Esophagus squamous epithelium (tissue), 5 donors: ENCODE measurements around the gene KCTD1. TPM values are rescaled to one million over a fixed set of nuclear protein-coding genes. Genes with fewer than 3 reads are reported as not detected.

Experiments used
- DNase-seq: peaks from one replicate; lab custom pipeline; 2025; lab: John Stamatoyannopoulos, UW
- H3K27ac ChIP-seq, 4 donors: fragments of 200-600 bp; sonication (generic); one replicate each; pipeline ENCODE4 v1.5.1; 2016 to 2019; ENCODE audit warnings: mild to moderate bottlenecking in 1 of 4
- H3K27me3 ChIP-seq, 4 donors: fragments of 200-600 bp; sonication (generic); 1 replicate in 3 of 4; 2 replicates in 1 of 4; pipeline versions ENCODE4 v1.5.1 to v1.6.0; 2017 to 2021; ENCODE audit warnings: antibody characterized with exemption in 1 of 4
- H3K36me3 ChIP-seq, 3 donors: fragments of 200-600 bp; sonication (generic); one replicate each; pipeline ENCODE4 v1.5.1; 2016 to 2019
- H3K4me1 ChIP-seq, 3 donors: fragments of 200-600 bp; sonication (generic); one replicate each; pipeline ENCODE4 v1.5.1; 2017 to 2019
- H3K4me3 ChIP-seq, 4 donors: fragments of 200-600 bp; sonication (generic); 1 replicate in 3 of 4; 2 replicates in 1 of 4; pipeline ENCODE4 v1.5.1; 2016 to 2019; ENCODE audit warnings: mild to moderate bottlenecking in 2 of 4, moderate library complexity in 1 of 4
- H3K9me3 ChIP-seq, 3 donors: fragments of 200-600 bp; sonication (generic); one replicate each; pipeline ENCODE4 v1.5.1; 2016 to 2019
- POLR2A ChIP-seq, 4 donors: fragments of 450-650 bp; IDR thresholded peaks; one replicate each; pipeline ENCODE4 v1.6.1; 2017; ENCODE audit warnings: antibody characterized with exemption in 4 of 4, mild to moderate bottlenecking in 4 of 4, moderate library complexity in 3 of 4
- WGBS, 2 donors: methylation state at CpG; one replicate each; pipeline ENCODE4 v1.1.5; 2018; 5-methylcytosine and 5-hydroxymethylcytosine counted together
- intact Hi-C: fragments of 100-400 bp; cut with DNase I; formaldehyde crosslinking; loops from one replicate; pipeline ENCODE4 v1.15.0; 2022
- total RNA-seq, 4 donors: library from RNA; depleted of rRNA; stranded (reverse); fragments of >200 nt; gene quantifications; one replicate each; pipeline ENCODE4 v1.1.0, GENCODE V29; 2016
- TF ChIP-seq, protein P1 (sequence below), 6 experiments: fragments of 450-650 bp in 4 of 6; fragments of 200-600 bp in 2 of 6; sonication (generic) in 2 of 6; IDR thresholded peaks; one replicate each; pipeline ENCODE4 v1.5.1; 2016 to 2019; ENCODE audit warnings: antibody characterized with exemption in 6 of 6, mild to moderate bottlenecking in 4 of 6, moderate library complexity in 4 of 6
- donor health status: DM: yes; HTN: yes; CAD: no.

Gene KCTD1
- total RNA-seq: 10 to 100 TPM; 46.0 to 67.1 (median 56.6) TPM

DNA sequence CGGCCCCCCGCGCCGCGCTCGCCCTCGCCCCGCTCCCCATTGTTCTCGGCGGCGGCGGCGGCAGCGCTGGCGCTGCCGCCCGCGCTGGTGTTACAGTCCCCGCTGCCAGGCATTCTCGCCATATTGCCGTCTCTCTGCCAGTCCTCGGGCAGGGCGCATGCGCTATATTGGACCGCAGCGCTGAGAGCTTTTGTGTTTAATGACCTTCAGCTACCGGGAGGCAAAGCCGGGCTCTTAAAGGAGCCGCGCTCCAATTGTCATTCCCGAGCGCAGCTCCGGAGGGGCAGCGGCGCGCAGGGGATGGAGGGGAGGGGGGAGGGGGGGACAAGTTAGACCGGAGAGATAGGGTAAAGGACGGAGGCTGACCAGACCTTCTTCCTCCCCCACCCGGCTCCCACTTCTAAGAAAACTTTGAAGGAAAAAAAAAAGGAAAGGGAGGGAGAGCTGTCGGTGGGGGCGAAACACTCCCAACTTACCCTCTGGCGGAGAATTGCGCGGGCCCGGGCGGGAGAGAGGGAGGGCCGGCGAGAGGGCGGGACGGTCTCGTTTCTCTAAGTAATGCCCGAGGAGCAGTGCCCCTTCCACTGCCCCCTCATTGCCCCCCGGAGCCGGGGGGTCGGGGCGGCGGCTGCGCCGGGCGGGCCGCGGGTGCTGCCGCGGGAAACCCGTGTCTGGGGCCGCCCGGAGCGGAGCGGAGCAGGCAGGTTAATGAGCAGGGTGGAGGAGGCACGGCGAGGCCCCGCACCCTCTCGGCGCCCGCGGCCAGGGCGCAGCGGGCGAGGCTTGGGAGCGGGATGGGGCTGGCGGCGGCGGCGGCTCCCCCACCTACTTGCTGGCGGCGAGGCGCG, at the start of gene KCTD1:
Gene KCTD1 (minus strand): TSS at position 139 of the 848 bp plus-strand sequence. CDS start 17 bp downstream, at position 122.
- peak within 1 kb of the TSS; percentile 87 to 97 (median 95) for H3K27ac ChIP-seq
- peak within 1 kb of the TSS; percentile 75 to 93 (median 82) for H3K4me3 ChIP-seq
- no peaks in the 10 kb centered on the region for H3K36me3 ChIP-seq
- H3K27me3 ChIP-seq: peaks cover 0 to 47% (median 2%) of the 10 kb centered on the region in 4 donors
- peak; percentile 38 for DNase-seq
- intact Hi-C loops: no loop called here
- 0 to 1% methylated on average over 18 to 23 of the region's 88 CpGs for WGBS, 2 donors
- peaks cover 41 to 75% (median 43%) of the 10 kb centered on the region in 3 donors for H3K4me1 ChIP-seq
- TF ChIP-seq, protein P1, sequence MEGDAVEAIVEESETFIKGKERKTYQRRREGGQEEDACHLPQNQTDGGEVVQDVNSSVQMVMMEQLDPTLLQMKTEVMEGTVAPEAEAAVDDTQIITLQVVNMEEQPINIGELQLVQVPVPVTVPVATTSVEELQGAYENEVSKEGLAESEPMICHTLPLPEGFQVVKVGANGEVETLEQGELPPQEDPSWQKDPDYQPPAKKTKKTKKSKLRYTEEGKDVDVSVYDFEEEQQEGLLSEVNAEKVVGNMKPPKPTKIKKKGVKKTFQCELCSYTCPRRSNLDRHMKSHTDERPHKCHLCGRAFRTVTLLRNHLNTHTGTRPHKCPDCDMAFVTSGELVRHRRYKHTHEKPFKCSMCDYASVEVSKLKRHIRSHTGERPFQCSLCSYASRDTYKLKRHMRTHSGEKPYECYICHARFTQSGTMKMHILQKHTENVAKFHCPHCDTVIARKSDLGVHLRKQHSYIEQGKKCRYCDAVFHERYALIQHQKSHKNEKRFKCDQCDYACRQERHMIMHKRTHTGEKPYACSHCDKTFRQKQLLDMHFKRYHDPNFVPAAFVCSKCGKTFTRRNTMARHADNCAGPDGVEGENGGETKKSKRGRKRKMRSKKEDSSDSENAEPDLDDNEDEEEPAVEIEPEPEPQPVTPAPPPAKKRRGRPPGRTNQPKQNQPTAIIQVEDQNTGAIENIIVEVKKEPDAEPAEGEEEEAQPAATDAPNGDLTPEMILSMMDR (IDR thresholded peaks at IDR 0.05): no peak
- TF ChIP-seq POLR2A (IDR thresholded peaks at IDR 0.05): peak in 2 of 4 donors; percentile 7 to 27
- H3K9me3 ChIP-seq: no peaks in the 10 kb centered on the region

DNA sequence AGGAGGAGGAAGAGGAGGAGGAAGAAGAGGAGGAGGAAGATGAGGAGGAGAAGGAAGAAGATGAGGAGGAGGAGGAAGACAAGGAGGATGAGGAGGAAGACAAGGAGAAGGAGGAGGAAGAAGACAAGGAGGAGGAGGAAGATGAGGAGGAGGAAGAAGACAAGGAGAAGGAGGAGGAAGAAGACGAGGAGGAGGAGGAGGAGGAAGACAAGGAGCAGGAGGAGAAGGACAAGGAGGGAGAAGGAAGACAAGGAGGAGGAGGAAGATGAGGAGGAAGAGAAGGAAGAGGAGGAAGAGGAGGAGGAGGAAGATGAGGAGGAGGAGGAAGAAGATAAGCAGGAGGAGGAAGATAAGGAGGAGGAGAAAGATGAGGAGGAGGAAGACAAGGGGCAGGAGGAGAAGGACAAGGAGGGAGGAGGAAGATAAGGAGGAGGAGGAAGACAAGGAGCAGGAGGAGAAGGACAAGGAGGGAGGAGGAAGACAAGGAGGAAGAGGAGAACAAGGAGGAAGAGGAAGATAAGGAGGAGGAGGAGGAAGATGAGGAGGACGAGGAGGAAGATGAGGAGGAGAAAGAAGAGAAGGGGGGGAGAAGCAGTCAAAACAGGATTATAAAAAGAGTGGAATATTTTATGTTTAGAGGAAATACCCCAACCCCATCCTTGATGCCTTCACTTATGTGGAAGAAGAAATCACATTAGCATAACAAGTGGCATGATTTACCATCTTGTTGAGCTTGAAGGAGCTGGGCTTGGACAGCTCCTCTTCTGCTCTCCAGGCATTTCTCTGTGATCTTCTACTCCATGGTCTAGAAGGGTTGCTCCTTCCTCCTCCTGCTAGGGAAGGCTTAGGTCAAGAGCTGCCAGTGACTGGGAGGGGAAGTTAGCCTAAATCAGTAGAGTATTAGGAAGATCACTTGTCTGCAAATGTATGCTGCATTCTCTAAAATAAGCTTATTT, 45.3 kb upstream of the KCTD1 start:
- Histone ChIP-seq H3K36me3 (no peaks in the 10 kb centered on the region), H3K27ac (no peak overlapping the region), H3K4me1 (no peaks in the 10 kb centered on the region), H3K4me3 (no peak overlapping the region), H3K9me3 (no peaks in the 10 kb centered on the region), H3K27me3 (no peaks in the 10 kb centered on the region)
- intact Hi-C loops: no loop called here
- no peak for TF ChIP-seq POLR2A (IDR thresholded peaks at IDR 0.05)
- TF ChIP-seq, protein P1 (IDR thresholded peaks at IDR 0.05): no peak
- DNase-seq: no peak
- 58 to 80% methylated on average over 2 of the region's 2 CpGs for WGBS, 2 donors

DNA sequence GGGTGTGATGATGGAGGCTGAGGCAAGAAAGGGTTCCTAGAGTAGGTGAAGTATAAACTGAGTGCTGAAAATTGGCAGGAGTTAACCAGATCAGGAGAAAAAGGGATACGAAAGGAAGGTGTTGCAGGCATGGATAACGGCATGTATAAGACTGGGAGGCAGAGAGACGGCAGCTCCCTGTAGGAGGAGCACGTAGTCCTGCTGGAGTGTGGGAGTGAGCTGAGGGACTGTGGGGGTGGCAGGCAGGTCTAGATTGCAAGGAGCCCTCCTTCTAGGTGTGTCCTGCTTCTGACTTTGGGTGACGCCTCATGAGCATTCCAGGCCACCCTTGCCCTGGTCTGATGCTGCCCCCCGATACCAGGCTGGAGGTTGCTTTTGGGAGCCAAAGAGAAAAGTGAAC, 36.4 kb upstream of the KCTD1 start:
- Histone ChIP-seq H3K4me1 (peaks cover 0 to 12% (median 0%) of the 10 kb centered on the region in 3 donors), H3K27ac (no peak overlapping the region), H3K9me3 (no peaks in the 10 kb centered on the region), H3K4me3 (no peak overlapping the region), H3K36me3 (no peaks in the 10 kb centered on the region), H3K27me3 (no peaks in the 10 kb centered on the region)
- intact Hi-C loops: no loop called here
- TF ChIP-seq POLR2A (IDR thresholded peaks at IDR 0.05): no peak
- TF ChIP-seq, protein P1 (IDR thresholded peaks at IDR 0.05): no peak
- 86 to 89% methylated on average over 6 of the region's 6 CpGs for WGBS, 2 donors
- DNase-seq: no peak

DNA sequence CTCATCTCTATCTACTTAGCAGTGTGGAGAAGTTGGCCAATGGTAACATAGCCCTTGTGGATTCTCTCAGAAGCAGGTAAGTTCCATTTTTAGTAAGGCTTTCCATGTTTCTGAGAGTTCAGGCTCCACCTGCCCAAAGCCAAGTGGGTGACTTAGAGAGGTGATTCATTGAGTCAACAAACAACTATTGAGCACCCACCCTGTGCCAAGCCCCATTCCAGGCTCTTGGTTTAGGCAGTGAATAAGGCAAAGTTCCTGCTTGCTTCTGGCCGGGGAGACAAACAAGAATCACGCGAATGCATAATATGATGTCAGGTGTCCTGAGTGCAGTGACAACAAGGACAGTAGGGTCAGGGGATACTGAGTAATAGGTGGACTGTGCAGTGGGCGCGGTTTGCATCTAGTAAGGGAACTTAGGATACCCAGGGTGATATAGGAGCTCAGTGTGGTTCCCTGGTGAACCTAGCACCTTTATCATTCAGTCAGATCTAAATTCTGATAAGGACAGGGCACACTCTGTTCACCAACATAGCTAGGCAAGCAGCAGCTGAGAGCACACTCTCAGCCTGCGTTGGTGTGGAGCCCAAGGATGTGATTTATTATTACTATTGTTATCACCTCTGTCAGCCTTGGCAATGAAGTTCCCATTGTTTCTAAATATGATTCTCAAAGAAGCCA, 31.7 kb upstream of the KCTD1 start:
- peak overlapping the region in 3 of 4 donors; percentile 58 to 78 (median 69) for H3K27ac ChIP-seq
- intact Hi-C loops: no loop called here
- no peak for TF ChIP-seq POLR2A (IDR thresholded peaks at IDR 0.05)

DNA sequence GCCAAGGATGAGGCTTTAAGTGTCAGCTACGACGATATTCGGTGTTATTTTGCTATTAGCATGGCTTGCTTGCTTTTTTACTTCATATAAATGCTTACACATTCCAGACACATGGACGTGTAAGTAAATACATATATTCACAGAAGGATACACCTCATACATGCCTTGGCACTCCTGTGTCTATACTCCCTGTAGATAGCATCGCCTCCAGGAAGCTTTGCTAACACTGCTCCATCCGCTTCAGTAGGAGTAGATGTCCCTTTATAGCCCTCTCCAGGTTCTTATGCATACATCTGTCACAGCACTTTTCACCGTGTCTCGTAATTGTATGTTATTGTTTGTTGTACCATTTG, 27.5 kb upstream of the KCTD1 start:
- Histone ChIP-seq H3K27ac (peak overlapping the region; percentile 58 to 80 (median 76)), H3K4me1 (peaks cover 0 to 38% (median 6%) of the 10 kb centered on the region in 3 donors), H3K36me3 (no peaks in the 10 kb centered on the region), H3K27me3 (no peaks in the 10 kb centered on the region), H3K9me3 (no peaks in the 10 kb centered on the region), H3K4me3 (peak overlapping the region; percentile 27 to 63 (median 40))
- intact Hi-C loops: no loop called here
- TF ChIP-seq, protein P1 (IDR thresholded peaks at IDR 0.05): no peak
- no peak for TF ChIP-seq POLR2A (IDR thresholded peaks at IDR 0.05)
- 27 to 35% methylated on average over 8 of the region's 8 CpGs for WGBS, 2 donors
- DNase-seq: no peak

More for the DNA sequence above, 31.7 kb upstream of the KCTD1 start:
- Histone ChIP-seq H3K27me3 (no peaks in the 10 kb centered on the region), H3K36me3 (no peaks in the 10 kb centered on the region), H3K4me3 (no peak overlapping the region), H3K4me1 (peaks cover 0 to 30% (median 6%) of the 10 kb centered on the region in 3 donors), H3K9me3 (no peaks in the 10 kb centered on the region)
- no peak for DNase-seq
- 41 to 46% methylated on average over 5 to 6 of the region's 6 CpGs for WGBS, 2 donors
